Muscle of back (tissue), 11 donors: Measurements from ENCODE around the gene SCAI. TPM values are rescaled to one million over a fixed set of nuclear protein-coding genes. Genes with fewer than 3 reads are reported as not detected.

Experiments
- DNase-seq, 3 donors: peaks; one replicate each; pipeline versions ENCODE4 v3.0.0 to v3.0.0-alpha.2; 2013
- polyA plus RNA-seq, 10 donors: library from polyadenylated mRNA; unstranded; fragments of 120-200 nt; gene quantifications; one replicate each; pipeline ENCODE4 v1.2.1, GENCODE V29; 2013; ENCODE audit not compliant: insufficient read length in 10 of 10

SCAI gene
- polyA plus RNA-seq, 10 donors: 5.4 to 12.0 (median 8.9) TPM

DNA sequence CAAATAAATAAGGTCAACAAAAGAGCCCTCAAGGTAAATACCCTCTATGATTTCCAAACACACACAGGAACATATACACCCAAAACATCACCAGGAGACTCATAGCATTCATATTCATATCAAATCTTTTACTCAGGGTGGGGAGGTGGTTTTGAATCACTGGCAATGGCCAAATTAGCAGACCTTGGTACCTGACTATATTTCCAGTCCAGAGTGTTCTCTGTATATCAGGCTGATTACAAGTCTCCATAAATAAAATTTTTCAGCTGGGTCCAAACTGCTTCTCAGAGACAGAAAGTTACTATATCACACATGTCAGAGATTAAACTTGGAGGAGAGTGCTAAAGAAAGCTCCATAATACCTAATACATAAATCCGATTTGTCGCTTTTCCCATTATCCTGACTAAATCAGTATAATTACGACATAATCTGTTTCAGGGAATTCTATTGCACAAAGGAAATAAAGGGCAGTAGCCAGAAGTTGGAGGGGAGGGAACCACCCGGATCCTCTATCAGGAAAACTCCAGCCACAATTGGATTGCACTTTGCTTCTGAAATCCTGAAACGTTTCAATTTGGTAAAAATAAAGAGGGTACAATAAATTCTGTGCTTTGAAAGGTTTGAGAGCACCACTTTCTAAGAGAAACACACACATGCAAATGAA lies 195.5 kb downstream of the SCAI start:
- no peak for DNase-seq

DNA sequence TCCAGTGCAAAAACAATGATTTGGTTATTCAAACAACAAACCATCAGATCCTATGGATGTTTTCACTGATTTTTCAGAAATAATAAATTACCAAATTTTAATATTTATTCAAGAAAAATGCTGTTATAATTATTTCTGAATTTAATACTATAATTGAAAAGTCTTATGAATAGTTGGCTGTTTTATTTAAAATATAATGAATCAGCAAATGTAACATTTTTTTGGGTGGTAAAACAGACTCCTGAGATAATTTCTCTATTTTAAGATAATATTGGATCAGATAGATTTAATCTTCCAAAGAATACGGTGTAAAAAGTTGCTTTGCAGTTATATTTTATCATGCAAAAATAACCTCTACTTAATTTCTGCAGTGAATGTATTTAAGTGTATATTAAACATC lies 197.2 kb downstream of the SCAI start:
- DNase-seq: no peak

DNA sequence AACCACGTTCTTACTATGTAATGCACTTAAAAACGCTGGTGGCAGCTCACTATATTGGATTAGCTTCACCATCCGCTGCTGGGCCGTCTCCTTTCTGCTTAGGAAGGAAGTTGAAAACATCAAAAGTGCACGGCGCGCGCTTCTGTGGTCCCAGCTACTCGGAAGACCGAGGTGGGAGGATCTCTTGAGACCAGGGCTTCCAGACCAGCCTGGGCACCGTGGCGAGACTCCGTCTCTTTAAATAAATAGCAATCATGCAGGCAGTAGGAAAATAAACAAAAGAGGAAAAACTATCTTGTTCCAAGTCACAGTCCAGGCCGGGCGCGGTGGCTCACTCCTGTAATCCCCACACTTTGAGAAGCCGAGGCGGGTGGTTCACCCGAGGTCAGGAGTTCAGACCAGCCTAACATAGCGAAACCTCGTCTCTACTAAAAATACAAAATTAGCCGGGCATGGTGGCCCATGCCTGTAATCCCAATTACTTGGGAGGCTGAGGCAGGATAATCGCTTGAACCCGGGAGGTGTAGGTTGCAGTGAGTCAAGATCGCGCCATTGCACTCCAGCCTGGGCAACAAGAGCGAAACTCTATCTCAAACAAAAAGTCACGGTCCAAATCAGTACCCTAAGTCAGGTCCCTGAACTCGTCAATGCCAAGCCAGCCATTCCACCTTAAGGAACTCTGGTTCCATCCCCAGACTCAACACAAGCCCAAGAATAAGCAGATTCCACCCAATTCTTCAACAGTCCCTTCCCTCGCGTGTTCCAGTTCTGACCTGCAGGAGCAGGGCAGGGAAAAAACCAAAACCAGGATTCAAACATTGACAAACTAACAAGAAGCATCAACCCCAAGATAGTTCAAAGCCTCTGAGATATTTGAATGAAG lies 201.4 kb downstream of the SCAI start:
- DNase-seq: peak; percentile 13 to 61 (median 41)

GRCh38 chr9:124940894-124941678 lies 202.2 kb downstream of the SCAI start, which contains the start of gene GOLGA1:
Gene GOLGA1, minus strand, starts transcription at chr9:124941083. Its CDS starts 2,372 bp downstream, at chr9:124938711.
- peak; percentile 95 to 98 (median 97) for DNase-seq

DNA sequence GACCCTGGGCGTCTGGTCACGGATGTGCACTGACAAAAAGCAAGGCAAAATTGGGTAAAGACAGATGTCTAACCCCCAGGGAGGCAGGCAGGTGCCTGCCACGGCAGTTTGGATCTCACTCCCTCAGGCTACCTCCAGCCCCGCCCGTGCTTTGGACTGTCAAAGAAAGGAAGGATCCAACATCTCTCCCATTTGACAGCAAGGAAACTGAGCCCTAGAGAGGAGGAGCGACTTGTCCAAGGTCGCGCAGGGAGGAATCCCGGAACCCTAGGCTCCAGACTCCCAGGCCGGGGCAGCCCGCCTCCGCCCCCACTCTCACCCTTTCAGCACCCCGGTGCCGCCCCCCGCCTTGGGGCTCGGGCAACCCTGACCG lies 202.8 kb downstream of the SCAI start:
- DNase-seq: no peak

DNA sequence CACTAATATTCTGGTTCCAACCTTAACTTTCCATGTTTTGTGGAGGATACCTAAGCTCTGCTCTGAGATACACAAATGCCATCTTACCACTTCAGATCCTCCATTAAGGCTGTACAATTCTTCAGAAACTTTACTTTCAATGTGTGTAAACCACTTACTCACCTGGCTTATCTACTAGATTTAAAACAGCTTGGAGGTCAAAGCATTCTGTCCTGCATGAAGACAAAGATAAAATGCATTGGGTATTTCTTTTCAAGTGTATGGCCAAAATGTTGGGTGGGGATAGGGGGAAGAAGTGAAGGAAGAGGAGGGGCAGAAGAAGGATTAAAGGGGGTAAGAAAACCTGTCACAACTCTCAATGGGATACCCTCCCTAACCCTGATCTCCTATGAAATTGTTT lies 203.4 kb downstream of the SCAI start:
- no peak for DNase-seq

DNA sequence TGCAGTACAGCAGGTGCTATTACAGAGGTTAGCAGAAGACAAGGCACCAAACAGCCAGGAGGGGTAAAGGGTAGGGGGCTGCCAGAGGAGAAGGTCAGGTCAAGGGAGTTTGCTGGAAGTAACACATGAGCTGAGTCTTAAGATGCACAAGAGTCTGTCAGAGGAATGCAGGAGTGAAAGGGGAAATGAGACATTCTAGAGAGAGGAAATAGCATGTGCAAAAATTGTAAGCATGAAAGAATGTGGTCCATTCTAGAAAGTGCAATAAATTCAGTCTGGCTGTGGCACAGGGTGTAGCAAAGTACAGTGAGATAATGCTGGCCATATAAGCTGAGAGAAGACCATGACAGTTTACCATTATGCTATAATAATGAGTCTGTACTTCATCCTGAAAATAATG lies 209.0 kb downstream of the SCAI start:
- DNase-seq: no peak

DNA sequence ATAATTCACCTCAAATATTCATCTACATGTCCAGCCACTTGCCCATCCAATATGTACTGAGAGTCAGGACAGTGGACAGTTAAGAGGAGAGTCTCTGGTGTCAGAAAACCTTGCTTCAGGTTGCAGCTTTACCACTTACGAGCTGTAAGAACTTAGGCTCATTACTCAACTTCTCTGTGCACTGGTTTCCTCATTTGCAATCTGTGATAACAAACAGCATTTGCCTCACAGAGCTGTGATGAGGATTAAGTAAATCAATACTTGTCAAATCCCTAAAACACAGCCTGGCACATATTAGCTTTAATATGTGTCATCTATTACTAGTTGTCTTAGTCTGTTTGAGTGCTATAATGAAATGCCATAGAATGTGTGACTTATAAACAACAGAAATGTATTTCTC lies 211.0 kb downstream of the SCAI start:
- no peak for DNase-seq

DNA sequence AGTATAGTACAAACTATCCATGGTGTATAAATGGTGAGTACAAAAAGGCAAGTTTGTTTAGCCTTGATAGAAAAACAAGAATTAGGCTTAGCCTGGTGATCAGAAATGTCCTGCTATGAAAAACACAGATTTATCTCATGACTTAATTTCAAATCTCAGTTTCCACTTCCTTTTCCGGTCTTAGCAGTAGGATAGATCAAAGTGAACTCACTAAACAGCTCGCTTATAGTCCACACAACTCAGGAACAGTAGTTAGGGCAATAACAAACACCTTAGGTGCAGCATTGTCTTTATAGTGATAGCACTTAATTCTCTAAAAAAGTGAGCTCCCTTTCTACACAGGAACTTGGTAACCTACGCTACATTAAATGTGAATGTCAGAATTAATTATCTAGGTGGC lies 213.9 kb downstream of the SCAI start:
- no peak for DNase-seq

- DNase-seq: no peak
These were observed 215.2 kb downstream of the SCAI start for GRCh38 chr9:124928116-124928515.

DNA sequence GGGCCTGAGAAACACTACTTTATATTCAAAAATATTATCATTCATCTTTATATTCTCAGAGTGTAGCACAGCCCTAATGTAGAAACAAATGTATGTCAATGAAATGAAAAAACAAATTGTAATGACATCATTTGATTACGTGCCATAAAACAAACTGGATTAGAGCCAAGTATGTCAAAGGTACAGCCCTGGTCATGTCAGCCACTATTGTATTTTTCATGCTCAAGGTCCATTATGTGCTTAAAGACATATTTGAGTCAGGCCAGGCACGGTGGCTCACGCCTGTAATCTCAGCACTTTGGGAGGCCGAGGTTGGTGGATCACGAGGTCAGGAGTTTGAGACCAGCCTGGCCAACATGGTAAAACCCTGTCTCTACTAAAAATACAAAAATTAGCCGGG lies 222.9 kb downstream of the SCAI start:
- peak in 1 of 3 donors; percentile 7 for DNase-seq

GRCh38 chr9:124914753-124915405 lies 228.4 kb downstream of the SCAI start:
- DNase-seq: no peak

GRCh38 chr9:124913378-124913777 lies 229.9 kb downstream of the SCAI start:
- no peak for DNase-seq

GRCh38 chr9:124911766-124912165 lies 231.6 kb downstream of the SCAI start:
- DNase-seq: no peak

DNA sequence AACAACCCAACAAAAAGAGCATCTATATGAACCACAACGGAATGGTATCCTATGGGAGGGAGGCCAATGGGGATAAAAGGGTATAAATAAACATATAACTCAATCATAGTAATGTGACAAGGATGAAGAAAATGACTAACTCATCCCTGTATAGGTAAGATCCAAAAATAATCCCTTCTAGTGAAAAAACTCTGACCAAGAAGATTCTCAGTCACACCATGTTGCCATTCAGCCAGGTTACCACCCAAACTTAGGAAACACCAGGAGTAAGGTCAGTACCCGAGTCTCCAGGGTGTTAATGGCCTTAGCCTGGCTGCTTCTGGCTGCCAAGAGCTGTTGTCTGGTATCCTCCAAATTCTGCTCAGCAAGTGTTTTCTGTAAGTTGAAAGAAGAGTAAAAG lies 235.2 kb downstream of the SCAI start:
- DNase-seq: no peak

- no peak for DNase-seq
These were observed 236.4 kb downstream of the SCAI start for GRCh38 chr9:124906966-124907365.

- DNase-seq: no peak
These were observed 243.5 kb downstream of the SCAI start for GRCh38 chr9:124899845-124900244.

GRCh38 chr9:124897570-124898460 lies 245.5 kb downstream of the SCAI start:
- DNase-seq: no peak

DNA sequence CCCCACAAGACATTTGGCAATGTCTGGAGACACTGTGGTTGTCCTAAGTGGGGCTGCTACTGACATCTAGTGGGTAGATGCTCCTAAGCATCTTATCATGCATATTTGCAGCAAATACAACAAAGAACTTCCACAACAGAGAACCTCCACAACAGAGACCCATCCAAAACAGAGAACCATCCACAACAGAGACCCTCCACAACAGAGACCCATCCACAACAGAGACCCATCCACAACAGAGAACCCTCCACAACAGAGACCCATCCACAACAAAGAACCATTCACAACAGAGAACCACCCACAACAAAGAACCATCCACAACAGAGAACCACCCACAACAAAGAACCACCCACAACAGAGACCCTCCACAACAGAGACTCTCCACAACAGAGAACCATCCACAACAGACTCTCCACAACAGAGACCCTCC lies 248.6 kb downstream of the SCAI start:
- DNase-seq: peak in 1 of 3 donors; percentile 47

DNA sequence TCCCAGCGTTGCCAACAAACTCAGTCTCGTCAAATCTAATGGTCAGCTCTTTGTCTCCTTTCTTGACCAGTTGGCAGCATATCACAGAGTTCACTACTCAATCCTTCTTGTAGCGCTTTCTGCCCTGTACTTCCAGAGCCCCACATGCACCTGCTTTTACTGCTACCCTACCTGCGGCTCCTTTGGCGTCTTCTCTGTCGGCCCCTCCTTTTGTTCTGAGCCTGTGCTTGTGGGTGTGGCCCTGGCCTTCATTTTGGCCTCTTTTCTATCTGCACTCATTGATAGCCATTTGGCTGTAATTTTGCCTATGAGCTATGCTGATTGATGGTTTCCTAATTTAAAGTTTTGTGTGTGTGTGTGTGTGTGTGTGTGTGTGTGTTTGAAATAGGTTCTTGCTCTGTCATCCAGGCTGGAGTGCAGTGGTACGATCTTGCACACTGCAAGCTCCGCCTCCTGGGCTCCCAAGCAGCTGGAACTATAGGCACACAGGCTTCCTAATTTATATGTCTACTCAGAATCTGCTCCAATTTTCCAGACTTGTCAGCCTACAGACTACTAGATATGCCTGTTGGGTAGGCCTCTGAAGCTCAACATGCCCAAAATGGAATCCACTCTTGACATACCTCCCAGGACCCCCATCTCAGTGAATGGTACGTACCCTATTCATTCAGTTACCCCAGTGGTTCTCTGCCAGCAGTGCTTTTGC lies 249.1 kb downstream of the SCAI start:
- no peak for DNase-seq
